Hepatocyte (in vitro differentiated cells): Measurements from ENCODE around the gene TJP2. TPM values are rescaled to one million over a fixed set of nuclear protein-coding genes. Genes with fewer than 3 reads are reported as not detected.

Source experiments
- DNase-seq: peaks from one replicate; pipeline ENCODE4 v3.0.0-alpha.2; 2016; ENCODE audit warnings: low spot score
- H2AFZ ChIP-seq: fragments of 200-600 bp; sonication (generic); 2 replicates; pipeline ENCODE4 v1.6.0; 2016; ENCODE audit warnings: antibody characterized with exemption, mild to moderate bottlenecking
- H3K27ac ChIP-seq: fragments of 200-600 bp; sonication (generic); 2 replicates; pipeline ENCODE4 v1.5.1; 2016; ENCODE audit warnings: mild to moderate bottlenecking
- H3K27me3 ChIP-seq: fragments of 200-600 bp; sonication (generic); 2 replicates; pipeline ENCODE4 v1.6.1; 2016
- H3K36me3 ChIP-seq: fragments of 200-600 bp; sonication (generic); replicated peaks from 2 replicates; pipeline ENCODE4 v1.5.1; 2016; ENCODE audit warnings: low read depth; ENCODE audit not compliant: insufficient read depth
- H3K4me1 ChIP-seq: fragments of 200-600 bp; sonication (generic); 2 replicates; pipeline ENCODE4 v1.5.1; 2016; ENCODE audit warnings: mild to moderate bottlenecking, moderate library complexity; ENCODE audit not compliant: insufficient read depth
- H3K4me2 ChIP-seq: fragments of 200-600 bp; sonication (generic); 2 replicates; pipeline ENCODE4 v1.6.0; 2016
- H3K4me3 ChIP-seq: fragments of 200-600 bp; sonication (generic); 2 replicates; pipeline ENCODE4 v1.5.1; 2016; ENCODE audit warnings: mild to moderate bottlenecking
- H3K79me2 ChIP-seq: fragments of 200-600 bp; sonication (generic); 2 replicates; pipeline ENCODE4 v1.6.0; 2017; ENCODE audit warnings: mild to moderate bottlenecking
- H3K9me2 ChIP-seq: fragments of 200-600 bp; sonication (generic); replicated peaks from 2 replicates; pipeline ENCODE4 v1.6.0; 2017; ENCODE audit warnings: mild to moderate bottlenecking; ENCODE audit not compliant: insufficient read depth
- H3K9me3 ChIP-seq: fragments of 200-600 bp; sonication (generic); 2 replicates; pipeline ENCODE4 v1.5.1; 2016; ENCODE audit warnings: low read depth, mild to moderate bottlenecking
- H4K20me1 ChIP-seq: fragments of 200-600 bp; sonication (generic); 2 replicates; pipeline ENCODE4 v1.6.0; 2016; ENCODE audit warnings: mild to moderate bottlenecking; ENCODE audit not compliant: insufficient read depth, poor library complexity, severe bottlenecking
- EZH2 ChIP-seq: fragments of 200-600 bp; sonication (generic); IDR thresholded peaks from 2 replicates; pipeline ENCODE4 v1.6.1; 2016; ENCODE audit warnings: antibody characterized with exemption, mild to moderate bottlenecking, borderline replicate concordance
- EZH2phosphoT487 ChIP-seq: fragments of 200-600 bp; sonication (generic); IDR thresholded peaks from one replicate; pipeline ENCODE4 v1.6.1; 2018; ENCODE audit warnings: antibody characterized with exemption, mild to moderate bottlenecking, low read depth, moderate library complexity; ENCODE audit not compliant: unreplicated experiment, severe bottlenecking
- WGBS: methylation state at CpG from one replicate; pipeline ENCODE4 v1.1.6; 2016; ENCODE audit warnings: low lambda C conversion rate; ENCODE audit errors: missing lambda C conversion rate; 5-methylcytosine and 5-hydroxymethylcytosine counted together
- polyA plus RNA-seq: library from polyadenylated mRNA; unstranded; fragments of >200 nt; fragmentation: Nextera tagmentation; extraction: Ambion mirVana; gene quantifications from 2 replicates; pipeline ENCODE4 v1.2.1, GENCODE V29; 2016
- total RNA-seq: library from RNA; depleted of rRNA; stranded (reverse); fragments of >200 nt; gene quantifications from 2 replicates; pipeline ENCODE4 v1.2.3, GENCODE V29; 2014
- TF ChIP-seq, protein P1 (sequence below): fragments of 200-600 bp; sonication (generic); IDR thresholded peaks from 2 replicates; pipeline ENCODE4 v1.5.1; 2016; ENCODE audit warnings: antibody characterized with exemption, mild to moderate bottlenecking; ENCODE audit not compliant: poor library complexity

TJP2 gene
- total and polyA plus RNA-seq, 2 experiments from 2014 or later = 67.2 to 131 TPM

DNA sequence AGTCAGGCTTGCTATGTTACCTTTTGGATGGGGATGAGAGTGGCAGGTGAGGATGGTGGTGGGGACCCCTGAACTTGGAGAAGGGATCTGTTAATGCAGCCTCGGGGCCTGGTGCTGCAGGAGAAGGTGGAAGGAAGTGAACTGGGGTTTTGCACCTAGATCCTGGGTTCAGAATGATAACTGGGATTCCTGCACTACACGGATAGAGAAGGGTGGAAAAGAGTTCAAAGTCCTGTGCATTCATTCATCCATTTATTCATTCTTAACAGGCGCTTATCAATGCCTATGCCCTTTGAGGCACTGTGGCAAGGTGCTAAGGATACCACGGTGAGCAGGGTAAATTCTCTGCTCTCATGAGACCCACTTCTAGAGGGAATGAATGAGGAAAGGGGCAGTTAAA, 41.7 kb upstream of the TJP2 start:
- 86% methylated on average over 4 of the region's 4 CpGs for WGBS
- H3K4me2 ChIP-seq = peak overlapping the region; percentile 59
- no peak for TF ChIP-seq EZH2phosphoT487
- TF ChIP-seq, protein P1, sequence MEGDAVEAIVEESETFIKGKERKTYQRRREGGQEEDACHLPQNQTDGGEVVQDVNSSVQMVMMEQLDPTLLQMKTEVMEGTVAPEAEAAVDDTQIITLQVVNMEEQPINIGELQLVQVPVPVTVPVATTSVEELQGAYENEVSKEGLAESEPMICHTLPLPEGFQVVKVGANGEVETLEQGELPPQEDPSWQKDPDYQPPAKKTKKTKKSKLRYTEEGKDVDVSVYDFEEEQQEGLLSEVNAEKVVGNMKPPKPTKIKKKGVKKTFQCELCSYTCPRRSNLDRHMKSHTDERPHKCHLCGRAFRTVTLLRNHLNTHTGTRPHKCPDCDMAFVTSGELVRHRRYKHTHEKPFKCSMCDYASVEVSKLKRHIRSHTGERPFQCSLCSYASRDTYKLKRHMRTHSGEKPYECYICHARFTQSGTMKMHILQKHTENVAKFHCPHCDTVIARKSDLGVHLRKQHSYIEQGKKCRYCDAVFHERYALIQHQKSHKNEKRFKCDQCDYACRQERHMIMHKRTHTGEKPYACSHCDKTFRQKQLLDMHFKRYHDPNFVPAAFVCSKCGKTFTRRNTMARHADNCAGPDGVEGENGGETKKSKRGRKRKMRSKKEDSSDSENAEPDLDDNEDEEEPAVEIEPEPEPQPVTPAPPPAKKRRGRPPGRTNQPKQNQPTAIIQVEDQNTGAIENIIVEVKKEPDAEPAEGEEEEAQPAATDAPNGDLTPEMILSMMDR = no peak
- no peak for TF ChIP-seq EZH2
- H3K27ac ChIP-seq = peak overlapping the region; percentile 85
- peaks cover 31% of the 10 kb centered on the region for H3K4me1 ChIP-seq
- H3K9me3 ChIP-seq = no peaks in the 10 kb centered on the region
- no peaks in the 10 kb centered on the region for H3K27me3 ChIP-seq
- H3K9me2 ChIP-seq = no peaks in the 10 kb centered on the region
- peaks cover 74% of the 10 kb centered on the region for H3K79me2 ChIP-seq
- no peaks in the 10 kb centered on the region for H3K36me3 ChIP-seq
- DNase-seq = no peak
- H2AFZ ChIP-seq = no peak overlapping the region
- H4K20me1 ChIP-seq = peaks cover 14% of the 10 kb centered on the region
- no peak overlapping the region for H3K4me3 ChIP-seq

DNA sequence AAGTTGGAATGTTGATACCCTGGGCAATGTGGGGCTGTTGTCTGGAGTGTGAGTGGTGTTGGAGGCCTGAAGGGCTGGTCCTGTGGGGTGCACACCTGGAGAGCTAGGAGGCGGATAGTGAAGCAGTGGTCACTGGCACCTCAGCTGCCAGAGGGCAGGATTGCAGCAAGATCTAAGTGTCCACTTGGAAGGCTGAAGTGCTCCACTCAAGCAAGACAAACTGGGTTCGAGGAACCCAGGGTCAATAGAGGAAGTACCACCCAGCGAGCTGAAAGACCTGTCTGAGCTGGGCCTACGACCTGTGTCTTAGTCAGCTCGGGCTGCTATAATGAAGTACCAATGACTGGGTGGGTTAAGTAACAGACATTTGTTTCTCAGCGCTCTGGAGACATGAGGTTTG, 39.7 kb upstream of the TJP2 start:
- Histone ChIP-seq H3K9me3 (no peaks in the 10 kb centered on the region), H3K27ac (no peak overlapping the region), H3K27me3 (no peaks in the 10 kb centered on the region), H2AFZ (no peak overlapping the region), H3K4me3 (no peak overlapping the region), H3K36me3 (no peaks in the 10 kb centered on the region), H3K4me1 (peaks cover 23% of the 10 kb centered on the region), H3K9me2 (no peaks in the 10 kb centered on the region), H3K79me2 (peaks cover 86% of the 10 kb centered on the region), H4K20me1 (peaks cover 24% of the 10 kb centered on the region), H3K4me2 (no peak overlapping the region)
- WGBS = 93% methylated on average over 6 of the region's 6 CpGs
- TF ChIP-seq, protein P1 = no peak
- no peak for TF ChIP-seq EZH2
- TF ChIP-seq EZH2phosphoT487 = no peak
- DNase-seq = no peak

DNA sequence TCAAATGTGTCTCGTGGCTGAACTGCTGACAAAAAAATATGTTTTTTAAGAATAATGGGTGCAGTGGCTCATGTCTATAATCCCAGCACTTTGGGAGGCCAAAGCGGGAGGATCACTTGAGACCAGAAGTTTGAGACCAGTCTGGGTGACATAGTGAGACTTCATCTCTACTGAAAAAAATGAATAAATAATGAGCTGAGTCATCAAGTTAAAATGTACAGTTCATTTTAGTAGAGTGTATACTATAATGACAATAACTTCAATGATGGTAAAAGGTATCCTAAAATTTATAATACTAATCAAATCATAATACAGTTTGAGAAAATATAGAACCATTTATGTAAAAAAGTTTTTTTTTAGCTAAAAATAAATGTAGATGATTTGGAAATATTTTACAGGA, 37.9 kb upstream of the TJP2 start:
- no peak for DNase-seq
- 93% methylated on average over 2 of the region's 2 CpGs for WGBS
- H3K27me3 ChIP-seq = no peaks in the 10 kb centered on the region
- no peak overlapping the region for H3K4me2 ChIP-seq
- H3K9me2 ChIP-seq = no peaks in the 10 kb centered on the region
- H3K4me3 ChIP-seq = no peak overlapping the region
- no peak overlapping the region for H2AFZ ChIP-seq
- H3K36me3 ChIP-seq = no peaks in the 10 kb centered on the region
- H3K79me2 ChIP-seq = peaks cover 84% of the 10 kb centered on the region
- TF ChIP-seq EZH2phosphoT487 (no peak), EZH2 (no peak)
- TF ChIP-seq, protein P1 = no peak
- peaks cover 11% of the 10 kb centered on the region for H3K4me1 ChIP-seq
- no peaks in the 10 kb centered on the region for H3K9me3 ChIP-seq
- H3K27ac ChIP-seq = no peak overlapping the region
- H4K20me1 ChIP-seq = peaks cover 24% of the 10 kb centered on the region

DNA sequence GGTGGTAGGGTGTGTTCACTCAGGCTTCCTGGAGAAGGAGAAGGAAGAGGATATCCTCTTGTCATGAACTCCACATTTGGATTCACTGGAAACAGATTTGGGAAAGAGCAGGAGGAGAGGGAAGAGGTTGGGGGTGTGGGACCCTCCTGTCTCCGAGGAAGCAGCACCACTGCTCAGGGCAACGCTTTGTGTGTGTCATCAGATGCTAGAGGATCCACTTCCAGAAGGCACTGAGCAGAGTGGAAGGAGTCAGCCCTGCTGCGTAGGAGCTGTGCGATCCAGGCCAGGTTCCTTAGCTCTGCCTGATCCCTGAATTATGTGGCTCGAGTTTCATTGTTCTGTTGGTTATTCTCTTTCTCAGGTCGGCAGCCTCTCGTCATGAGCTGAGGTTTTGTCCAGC, 37.3 kb upstream of the TJP2 start:
- 58% methylated on average over 7 of the region's 7 CpGs for WGBS
- H3K79me2 ChIP-seq = peaks cover 88% of the 10 kb centered on the region
- peaks cover 24% of the 10 kb centered on the region for H4K20me1 ChIP-seq
- no peak overlapping the region for H2AFZ ChIP-seq
- no peaks in the 10 kb centered on the region for H3K9me3 ChIP-seq
- H3K9me2 ChIP-seq = no peaks in the 10 kb centered on the region
- no peaks in the 10 kb centered on the region for H3K36me3 ChIP-seq
- TF ChIP-seq EZH2 (no peak), EZH2phosphoT487 (no peak)
- TF ChIP-seq, protein P1 = no peak
- H3K27ac ChIP-seq = no peak overlapping the region
- H3K27me3 ChIP-seq = no peaks in the 10 kb centered on the region
- H3K4me3 ChIP-seq = no peak overlapping the region
- H3K4me1 ChIP-seq = peaks cover 7% of the 10 kb centered on the region
- no peak overlapping the region for H3K4me2 ChIP-seq
- DNase-seq = no peak
